K562 (cell line): ENCODE measurements around the gene STIL. TPM values are rescaled to one million over a fixed set of nuclear protein-coding genes. Genes with fewer than 3 reads are reported as not detected.

Experiments
- CAMTA2 ChIP-seq: fragments of 250-450 bp; sonication (Bioruptor Pico); conservative IDR thresholded peaks from 2 replicates; pipeline ENCODE4 v1.5.1; 2022
- CBX5 ChIP-seq: IDR thresholded peaks from 2 replicates; pipeline ENCODE4 v1.6.1; 2014; ENCODE audit warnings: low read depth, borderline replicate concordance
- CEBPZ ChIP-seq: fragments of 150-350 bp; IDR thresholded peaks from 2 replicates; pipeline ENCODE4 v1.6.1; 2014; ENCODE audit warnings: low read depth, mild to moderate bottlenecking, low read length, borderline replicate concordance
- CREB1 ChIP-seq, 2 experiments: sonication (generic) in 1 of 2; formaldehyde crosslinking in 1 of 2; IDR thresholded peaks; 2 replicates each; pipeline versions ENCODE4 v1.6.1 to v1.8.0; 2012 to 2022; ENCODE audit warnings: inconsistent platforms in 1 of 2, mild to moderate bottlenecking in 1 of 2, missing genetic modification reagents in 1 of 2, moderate library complexity in 1 of 2
- GABPB1 ChIP-seq: sonication (generic); formaldehyde crosslinking; IDR thresholded peaks from 2 replicates; pipeline ENCODE4 v1.8.0; 2022; ENCODE audit warnings: mild to moderate bottlenecking, missing genetic modification reagents
- HDAC1 ChIP-seq, 2 experiments: fragments of 450-650 bp; IDR thresholded peaks; 2 replicates each; pipeline ENCODE4 v1.6.1; 2016 to 2017; ENCODE audit warnings: inconsistent platforms in 1 of 2, mild to moderate bottlenecking in 1 of 2, moderate library complexity in 1 of 2
- KLF13 ChIP-seq: fragments of 450-650 bp; IDR thresholded peaks from 2 replicates; pipeline ENCODE4 v1.6.1; 2016; ENCODE audit warnings: missing genetic modification characterization, low read depth, mild to moderate bottlenecking, missing compliant biosample characterization, moderate library complexity, borderline replicate concordance
- L3MBTL2 ChIP-seq: fragments of 450-650 bp; IDR thresholded peaks from 2 replicates; pipeline ENCODE4 v1.6.1; 2016; ENCODE audit warnings: mild to moderate bottlenecking, moderate library complexity
- MAFF ChIP-seq: IDR thresholded peaks from 2 replicates; pipeline ENCODE4 v1.6.1; 2012; ENCODE audit warnings: low read length, improper control_type of control experiment
- MYC ChIP-seq, 2 experiments: fragments of 250-450 bp in 1 of 2; sonication (Bioruptor Pico) in 1 of 2; IDR thresholded peaks; 2 replicates each; pipeline versions ENCODE4 v1.5.1 to v1.6.1; 2012 to 2021; ENCODE audit warnings: low read depth in 2 of 2, borderline replicate concordance in 1 of 2, improper control_type of control experiment in 1 of 2, low read length in 1 of 2, mild to moderate bottlenecking in 1 of 2, moderate library complexity in 1 of 2
- SFPQ ChIP-seq: fragments of 200-400 bp; formaldehyde crosslinking; IDR thresholded peaks from 2 replicates; pipeline ENCODE4 v1.6.1; 2017; ENCODE audit warnings: mild to moderate bottlenecking, low read depth, low read length, moderate library complexity
- STAT5A ChIP-seq: IDR thresholded peaks from 2 replicates; pipeline ENCODE4 v1.6.1; 2012; ENCODE audit warnings: low read length, inconsistent platforms, borderline replicate concordance
- TARDBP ChIP-seq: fragments of 450-650 bp; IDR thresholded peaks from 2 replicates; pipeline ENCODE4 v1.6.1; 2016
- TBP ChIP-seq: optimal IDR thresholded peaks from 2 replicates; pipeline ENCODE3; 2011; ENCODE audit warnings: low read depth, low read length, improper control_type of control experiment
- YY1 ChIP-seq, 3 experiments: IDR thresholded peaks; 2 replicates each; pipeline ENCODE4 v1.6.1; 2011; ENCODE audit warnings: low read length in 2 of 3, mild to moderate bottlenecking in 2 of 3, moderate library complexity in 2 of 3, borderline replicate concordance in 1 of 3, control low read depth in 1 of 3, low read depth in 1 of 3; ENCODE audit not compliant: insufficient read depth in 3 of 3, insufficient replicate concordance in 2 of 3, control insufficient read depth in 1 of 3, insufficient read length in 1 of 3; ENCODE audit errors: extremely low read depth in 1 of 3
- ZBTB11 ChIP-seq, 3 experiments: fragments of 200-800 bp in 1 of 3; fragments of 250-450 bp in 1 of 3; fragments of 450-650 bp in 1 of 3; sonication (Bioruptor Pico) in 1 of 3; sonication (Bioruptor generic) in 1 of 3; formaldehyde crosslinking in 1 of 3; IDR thresholded peaks; 2 replicates each; pipeline versions ENCODE4 v1.6.1 to v1.8.0; 2016 to 2022; ENCODE audit warnings: mild to moderate bottlenecking in 2 of 3, missing genetic modification characterization in 2 of 3, missing compliant biosample characterization in 1 of 3, moderate library complexity in 1 of 3
- ZNF263 ChIP-seq: sonication (generic); formaldehyde crosslinking; IDR thresholded peaks from 2 replicates; pipeline ENCODE4 v1.8.0; 2022; ENCODE audit warnings: mild to moderate bottlenecking, missing genetic modification reagents, borderline replicate concordance
- polyA plus RNA-seq, 8 experiments: library from polyadenylated mRNA; depleted of rRNA in 4 of 8; stranded (reverse) in 5 of 8; unstranded in 3 of 8; fragments of >200 nt; fragmentation: Nextera tagmentation in 2 of 8; fragmentation: Illumina TruSeq in 1 of 8; extraction: Ambion mirVana in 2 of 8; extraction: Trizol in 1 of 8; gene quantifications; 2 replicates each; pipeline versions ENCODE4 v1.2.1 to v1.2.3, GENCODE V29; 2011 to 2014; ENCODE audit warnings: inconsistent platforms in 1 of 8, missing spikeins in 1 of 8
- total RNA-seq, 7 experiments: library from RNA; depleted of rRNA in 6 of 7; stranded (reverse); fragments of >200 nt in 6 of 7; fragmentation: Illumina TruSeq in 2 of 7; extraction: Trizol in 2 of 7; gene quantifications; 2 replicates each; pipeline versions ENCODE4 v1.2.1 to v1.2.3, GENCODE V29; 2011 to 2021; ENCODE audit warnings: low replicate concordance in 1 of 7

Gene STIL
- total and polyA plus RNA-seq, 9 of the 15 experiments (the other 6 are each of a cell fraction or from before 2014, with no cell fraction given), result 10.5 to 77.4 (median 39.6) TPM

- TF ChIP-seq STAT5A, result 0 out of 2 replicates have a peak, but pooled peaks have one; percentile 24
- no peak for TF ChIP-seq KLF13 (tag)
- TF ChIP-seq GABPB1 (CRISPR knock-in tag), result peak; percentile 38
- peak; percentile 26; the same call in 1 of the 2 replicates for TF ChIP-seq ZNF263
- no peak for TF ChIP-seq CEBPZ
- 0 out of 2 replicates have a peak, but pooled peaks have one; percentile 71 for TF ChIP-seq CAMTA2 (CRISPR knock-in tag)
- peak in 2 of 3 experiments; percentile 11 to 92; a peak in 2 of 6 replicates for TF ChIP-seq ZBTB11 (CRISPR knock-in tag; IDR thresholded peaks at IDR 0.05)
- TF ChIP-seq CBX5, result no peak
- TF ChIP-seq TBP, result peak; percentile 85
- TF ChIP-seq YY1 (IDR thresholded peaks at IDR 0.05; ENCODE audit: borderline replicate concordance in 1 of 3, control insufficient read depth in 1 of 3, extremely low read depth in 1 of 3, insufficient read depth in 3 of 3, insufficient read length in 1 of 3, insufficient replicate concordance in 2 of 3, low read depth in 1 of 3, low read length in 2 of 3), result peak in 2 of 3 experiments; percentile 68 to 79
- peak; percentile 62; the same call in 1 of the 2 replicates for TF ChIP-seq MYC (IDR thresholded peaks at IDR 0.05; ENCODE audit: low read depth, low read length)
- no peak for TF ChIP-seq MYC (CRISPR knock-in tag; IDR thresholded peaks at IDR 0.05; ENCODE audit: borderline replicate concordance, low read depth)
- no peak for TF ChIP-seq MAFF
- peak; percentile 38; the same call in 1 of the 2 replicates for TF ChIP-seq TARDBP
- 0 out of 2 replicates have a peak, but pooled peaks have one; percentile 38 for TF ChIP-seq L3MBTL2
- TF ChIP-seq SFPQ, result no peak
- peak in 1 of 2 experiments; percentile 3; a peak in 1 of 4 replicates for TF ChIP-seq HDAC1 (IDR thresholded peaks at IDR 0.05)
- peak; percentile 66 for TF ChIP-seq CREB1 (IDR thresholded peaks at IDR 0.05)
- 0 out of 2 replicates have a peak, but pooled peaks have one; percentile 12 for TF ChIP-seq CREB1 (CRISPR knock-in tag; IDR thresholded peaks at IDR 0.05)
These were observed 19.6 kb upstream of the STIL start, which contains the start of gene CMPK1 (continued) for GRCh38 chr1:47333578-47333921.
